GM18951 (cell line): ENCODE results near the gene SECISBP2.
"Not testable (repeated sequence)": the region's sequence is repeated elsewhere in the genome, so short reads cannot be mapped to it uniquely, and the experiment has no call there.

Experiments
- POLR2A ChIP-seq: IDR thresholded peaks from 4 replicates; pipeline ENCODE4 v1.6.1; 2011; ENCODE audit warnings: mild to moderate bottlenecking; ENCODE audit not compliant: insufficient read length, insufficient read depth; ENCODE audit errors: extremely low read depth
- in situ Hi-C: fragments of 300-500 bp; cut with MboI; formaldehyde crosslinking; loops from one replicate; pipeline ENCODE4 v1.12.0; 2022; ENCODE audit warnings: low sequenced_read_pairs, mixed read lengths, inconsistent platforms; ENCODE audit not compliant: unreplicated experiment

Gene SECISBP2

DNA sequence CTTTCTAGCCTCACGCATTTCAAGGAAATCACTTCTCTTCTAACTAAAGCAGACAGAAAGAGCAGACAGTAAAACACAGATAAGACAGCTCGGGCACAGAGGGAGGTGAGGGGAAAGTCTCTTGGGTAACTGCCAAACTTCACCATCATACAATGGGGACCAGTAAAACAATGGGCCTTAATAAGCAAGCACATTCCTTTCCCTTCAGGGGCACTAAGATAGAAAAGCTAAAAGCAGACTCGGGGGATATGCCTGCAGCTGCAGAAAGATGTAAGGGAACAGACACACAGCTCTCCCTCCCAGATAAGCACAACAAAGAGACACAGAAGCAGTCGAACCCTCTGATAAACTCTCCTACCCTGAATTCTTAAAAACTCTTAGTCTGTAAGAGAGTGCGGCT lies 22.9 kb upstream of the SECISBP2 start:
- in situ Hi-C loops, result no loop called here
- no peak for TF ChIP-seq POLR2A

DNA sequence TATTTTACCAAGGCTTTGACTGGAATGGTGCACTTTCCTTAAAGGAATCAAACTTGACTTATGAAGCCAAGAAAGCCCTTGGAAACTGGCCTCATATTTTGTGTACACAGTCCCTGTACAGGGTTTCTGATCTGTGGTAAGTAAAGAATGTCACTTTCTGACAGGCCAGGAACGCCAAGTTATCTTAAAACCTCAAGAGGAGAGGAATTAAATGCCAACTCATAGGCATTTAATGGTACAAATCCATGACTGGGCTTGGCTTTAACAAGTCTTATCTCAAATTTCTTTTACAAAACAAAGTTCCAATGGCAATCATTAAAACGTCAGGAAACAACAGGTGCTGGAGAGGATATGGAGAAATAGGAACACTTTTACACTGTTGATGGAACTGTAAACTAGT lies 16.3 kb upstream of the SECISBP2 start:
- in situ Hi-C loops, result not testable (repeated sequence)

DNA sequence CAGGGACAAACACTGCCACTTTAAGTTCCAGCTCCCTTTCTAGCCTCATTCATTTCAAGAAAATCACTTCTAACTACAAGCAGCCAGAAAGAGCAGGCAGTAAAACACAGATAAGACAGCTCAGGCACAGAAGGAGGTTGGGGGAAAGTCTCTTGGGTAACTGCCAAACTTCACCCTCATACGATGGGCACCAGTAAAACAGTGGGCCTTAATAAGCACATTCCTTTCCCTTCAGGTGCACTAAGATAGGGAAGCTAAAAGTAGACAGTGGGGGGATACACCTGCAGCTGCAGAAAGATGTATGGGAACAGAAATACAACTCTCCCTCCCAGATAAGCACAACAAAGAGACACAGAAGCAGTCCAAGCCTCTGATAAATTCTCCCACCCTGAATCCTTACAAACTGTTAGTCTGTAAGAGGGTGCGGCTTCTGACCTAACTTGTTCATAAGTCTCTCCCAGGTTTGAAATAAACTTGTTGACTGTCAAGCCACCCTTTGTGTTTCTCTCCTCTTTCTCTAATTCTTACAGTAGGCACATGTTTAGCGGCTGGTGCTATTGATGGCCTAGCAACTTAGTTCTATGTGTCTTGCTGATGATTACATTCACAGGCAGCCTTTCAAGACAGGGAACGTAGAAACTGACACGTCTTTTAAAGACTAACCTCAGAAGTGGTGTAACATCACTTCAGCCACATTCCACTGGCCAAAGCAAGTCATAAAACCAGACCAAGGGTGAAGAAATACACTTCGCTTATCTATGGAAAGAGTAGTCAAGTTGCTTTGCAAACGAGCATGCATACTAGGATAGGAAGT lies 14.1 kb upstream of the SECISBP2 start:
- no peak for TF ChIP-seq POLR2A
- in situ Hi-C loops, result no loop called here

DNA sequence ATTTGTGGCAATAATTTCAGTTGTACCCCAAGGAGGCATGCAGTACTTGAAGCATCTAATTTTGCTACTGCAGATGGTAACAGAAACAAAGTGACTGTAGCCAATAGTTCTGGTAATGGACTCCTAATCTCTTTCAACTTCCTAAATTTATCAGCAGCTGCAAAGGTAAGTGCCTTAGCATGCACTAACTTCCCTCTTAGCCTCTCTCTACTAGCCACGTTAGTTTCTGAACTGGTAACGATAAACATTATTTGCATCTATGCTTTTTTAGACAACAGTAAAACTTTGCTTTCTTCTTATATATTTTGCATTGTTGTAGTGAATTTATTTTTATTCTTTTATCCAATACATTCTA lies 13.5 kb upstream of the SECISBP2 start:
- in situ Hi-C loops, result no loop called here
- no peak for TF ChIP-seq POLR2A

DNA sequence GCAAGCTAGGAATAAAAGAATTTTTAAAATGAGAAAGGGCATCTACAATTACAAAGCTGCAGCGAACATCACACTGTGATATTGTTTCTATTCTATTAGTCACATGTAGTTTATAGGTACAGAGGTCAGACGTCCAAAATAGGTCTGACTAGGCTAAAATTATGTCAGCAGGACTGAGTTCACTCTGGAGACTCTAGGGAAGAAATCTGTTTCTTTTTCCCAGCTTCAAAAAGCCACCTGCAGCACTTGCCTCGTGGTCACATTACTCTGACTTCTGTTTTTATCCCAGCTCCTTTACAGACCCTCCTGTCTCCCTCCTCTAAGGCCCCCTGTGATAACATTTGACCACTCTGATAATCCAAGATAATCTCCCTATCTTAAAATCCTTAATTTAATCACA lies 12.4 kb upstream of the SECISBP2 start:
- in situ Hi-C loops, result no loop called here

DNA sequence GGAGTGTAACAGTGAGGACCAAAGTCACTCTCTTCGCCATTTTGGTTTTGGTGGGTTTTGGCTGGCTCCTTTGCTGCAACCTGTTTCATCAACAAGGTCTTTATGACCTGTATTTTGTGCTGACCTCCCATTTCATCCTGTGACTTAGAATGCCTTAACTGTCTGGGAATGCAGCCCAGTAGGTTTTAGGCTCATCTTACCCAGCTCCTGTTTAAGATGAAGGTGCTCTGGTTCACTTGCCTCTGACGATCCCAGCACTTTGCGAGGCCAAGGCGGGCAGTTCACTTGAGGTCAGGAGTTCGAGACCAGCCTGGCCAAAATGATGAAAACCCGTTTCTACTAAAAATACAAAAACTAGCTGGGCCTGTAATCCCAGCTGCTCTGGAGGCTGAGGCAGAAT lies 9.1 kb upstream of the SECISBP2 start:
- TF ChIP-seq POLR2A, result no peak
- in situ Hi-C loops, result no loop called here

More for the DNA sequence above, 12.4 kb upstream of the SECISBP2 start:
- no peak for TF ChIP-seq POLR2A

DNA sequence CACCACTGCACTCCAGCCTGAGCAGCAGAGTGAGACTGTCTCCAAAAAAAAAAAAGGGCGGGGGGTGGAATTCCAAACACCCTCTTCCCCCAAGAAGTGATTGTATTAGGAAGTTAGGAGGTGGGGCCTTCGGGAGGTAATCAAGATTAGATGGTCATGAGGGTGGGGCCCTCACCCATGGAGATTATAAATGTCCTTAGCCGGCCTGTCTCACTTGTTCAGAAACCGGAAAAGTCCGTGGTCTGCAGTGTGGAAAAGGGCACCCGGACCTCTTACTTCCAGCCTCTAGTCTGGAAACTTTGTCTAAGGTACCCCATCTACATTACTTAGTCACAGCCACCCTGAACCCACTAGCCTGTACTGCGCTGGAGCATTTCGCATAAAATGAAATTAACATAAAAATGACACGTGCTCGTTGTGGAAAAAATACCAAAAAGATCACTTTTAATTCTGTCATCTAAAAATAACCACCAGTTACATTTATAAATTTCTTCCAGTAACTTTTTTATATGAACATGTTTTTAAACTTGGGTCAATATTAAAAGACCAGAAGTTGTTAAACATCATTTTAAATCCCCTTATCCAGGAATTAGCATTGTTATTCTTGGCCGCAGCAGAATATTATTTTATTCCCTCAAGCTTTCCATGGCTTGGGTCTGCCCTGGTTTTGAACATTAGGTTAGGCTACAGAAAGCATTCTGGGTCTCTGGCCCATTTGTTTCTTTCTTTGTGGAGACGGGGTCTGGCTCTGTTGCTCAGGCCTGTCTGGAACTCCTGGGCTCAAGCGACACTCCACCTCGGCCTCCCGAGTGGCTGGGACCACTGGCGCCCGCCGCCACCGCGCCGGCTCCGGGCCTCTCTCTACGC lies 8.5 kb upstream of the SECISBP2 start:
- no peak for TF ChIP-seq POLR2A
- in situ Hi-C loops, result no loop called here

DNA sequence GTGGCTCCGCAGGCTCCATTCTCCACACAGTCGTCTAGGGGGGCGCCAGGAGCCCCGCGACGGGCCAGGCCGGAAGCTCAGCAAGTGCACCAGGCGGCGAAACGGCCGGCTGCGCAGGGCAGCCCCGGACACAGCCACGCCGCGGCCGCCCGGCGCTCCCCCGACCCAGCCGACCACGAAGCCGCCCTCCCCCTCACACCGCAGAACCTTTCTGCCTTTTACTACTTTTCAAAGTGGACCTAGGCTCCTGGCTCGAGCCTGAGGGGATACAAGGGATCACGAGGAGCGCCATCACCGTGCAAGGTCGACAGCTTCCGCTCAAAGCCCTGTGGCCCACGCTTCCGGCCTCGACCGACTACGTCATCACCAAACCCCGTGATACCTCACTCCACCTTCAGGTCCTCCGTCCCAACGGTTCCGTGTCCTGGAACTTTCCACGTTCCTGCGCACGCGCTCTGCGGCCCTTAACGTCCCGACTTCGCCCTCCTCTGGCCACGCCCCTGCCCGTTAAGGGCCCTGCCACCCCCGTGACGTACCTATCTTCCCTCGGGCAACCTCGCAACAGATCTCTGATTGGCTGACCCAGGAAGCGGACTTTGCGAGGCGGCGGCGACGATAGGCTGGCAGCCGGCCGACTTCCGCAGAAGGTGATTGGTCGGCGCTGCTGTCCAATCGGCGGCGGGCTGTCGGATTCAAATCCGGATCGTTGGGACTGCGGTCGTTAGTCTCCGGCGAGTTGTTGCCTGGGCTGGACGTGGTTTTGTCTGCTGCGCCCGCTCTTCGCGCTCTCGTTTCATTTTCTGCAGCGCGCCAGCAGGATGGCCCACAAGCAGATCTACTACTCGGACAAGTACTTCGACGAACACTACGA lies 7.6 kb upstream of the SECISBP2 start, which contains the start of gene CKS2:
Gene CKS2 (plus strand): TSS at position 721 of the 871 bp plus-strand sequence. CDS start 98 bp downstream, at position 819.
- in situ Hi-C loops, result no loop called here
- TF ChIP-seq POLR2A, result peak; percentile 96

DNA sequence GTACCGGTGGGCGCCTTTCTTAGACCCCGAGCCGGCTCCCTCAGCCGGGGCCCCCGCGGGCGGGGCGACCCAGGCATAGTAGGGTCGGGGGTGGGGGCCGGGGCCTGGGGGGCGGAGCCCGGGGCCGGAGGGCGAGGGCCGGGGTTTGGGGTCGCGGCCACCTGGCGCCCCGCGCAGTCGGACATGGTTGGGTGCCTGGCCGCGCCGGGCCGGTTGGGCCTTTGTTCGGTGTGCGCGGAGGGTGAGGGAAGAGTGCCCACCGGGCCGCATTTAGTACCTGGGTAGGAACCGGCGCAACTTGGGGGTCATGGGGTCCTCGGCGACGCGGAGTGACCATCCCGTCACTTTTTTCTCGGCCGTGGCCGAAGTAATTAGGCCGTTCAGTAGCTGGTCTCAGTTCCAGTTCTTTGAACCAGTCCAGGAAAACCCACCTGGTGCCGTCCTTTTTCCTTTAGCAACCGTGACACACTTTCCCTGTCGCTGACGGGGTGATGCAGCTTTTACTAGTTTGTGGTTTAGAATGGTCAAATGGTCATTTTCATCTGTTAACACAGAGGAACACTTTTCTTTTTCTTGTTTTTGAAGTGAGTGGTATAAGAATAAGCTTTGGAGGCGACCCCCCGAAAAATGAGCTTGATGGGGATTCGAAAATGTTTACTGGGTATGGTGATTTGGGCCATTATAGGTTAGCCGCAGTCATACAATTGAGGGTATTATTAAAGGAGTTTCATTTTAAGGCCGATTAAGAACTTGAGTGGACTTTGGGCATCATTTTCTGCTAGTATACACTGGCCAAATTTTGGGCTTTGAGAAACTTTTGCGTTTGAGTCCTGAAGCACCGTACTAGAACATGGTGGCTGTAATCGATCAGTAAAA lies 6.7 kb upstream of the SECISBP2 start:
- no peak for TF ChIP-seq POLR2A
- in situ Hi-C loops, result no loop called here

DNA sequence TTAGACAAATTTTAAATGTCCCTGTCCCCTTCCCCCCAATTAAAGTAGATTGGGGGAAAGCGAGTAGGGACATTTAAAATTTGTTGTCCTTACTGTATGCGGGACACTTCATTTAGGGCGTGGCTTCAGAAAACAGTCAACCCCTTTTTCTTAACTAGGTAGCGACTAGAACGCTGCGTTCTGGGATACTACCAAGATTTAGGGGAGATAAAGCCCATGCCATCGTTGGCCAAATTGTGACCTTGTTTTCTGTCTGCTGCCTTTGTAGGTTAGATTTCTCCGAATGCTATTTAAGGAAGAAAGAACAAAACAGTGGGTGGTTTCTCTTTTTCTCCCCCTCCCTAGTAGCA lies 6.1 kb upstream of the SECISBP2 start:
- no peak for TF ChIP-seq POLR2A
- in situ Hi-C loops, result no loop called here

DNA sequence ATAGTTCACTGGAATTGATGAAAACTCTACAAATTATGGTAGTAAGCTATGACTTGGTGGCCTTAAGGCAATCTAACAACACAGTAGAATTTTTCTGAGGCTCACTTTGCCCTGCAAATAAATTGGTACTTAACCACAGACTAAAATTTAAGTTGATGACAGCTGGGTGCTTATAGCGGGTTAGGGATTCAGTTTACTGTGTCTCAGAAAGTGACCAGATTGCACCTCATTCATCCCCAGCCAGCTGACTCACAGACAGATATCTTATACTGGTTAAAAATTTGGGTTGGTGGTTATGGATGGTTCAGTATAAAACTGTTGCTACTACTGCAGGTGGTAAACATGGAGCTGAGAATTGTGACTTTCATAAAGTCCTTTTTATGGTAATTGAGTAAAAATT lies 4.5 kb upstream of the SECISBP2 start:
- TF ChIP-seq POLR2A, result no peak
- in situ Hi-C loops, result no loop called here

DNA sequence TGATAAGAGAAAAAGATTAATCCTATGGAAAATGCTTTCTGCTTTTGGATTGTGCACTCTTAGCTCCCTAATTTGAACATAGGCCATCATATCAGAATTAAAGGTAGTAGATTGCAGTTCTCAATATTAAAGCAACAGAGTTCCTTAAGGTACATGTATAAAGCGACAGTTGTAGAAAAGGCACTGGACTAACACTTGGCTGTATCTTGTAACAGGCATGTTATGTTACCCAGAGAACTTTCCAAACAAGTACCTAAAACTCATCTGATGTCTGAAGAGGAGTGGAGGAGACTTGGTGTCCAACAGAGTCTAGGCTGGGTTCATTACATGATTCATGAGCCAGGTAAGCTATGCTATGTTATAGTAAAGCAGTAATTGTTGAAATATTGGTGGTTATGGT lies 3.3 kb upstream of the SECISBP2 start:
- TF ChIP-seq POLR2A, result no peak
- in situ Hi-C loops, result no loop called here
